ENCODE data around the gene ATXN1. TPM values are rescaled to one million over a fixed set of nuclear protein-coding genes. Genes with fewer than 3 reads are reported as not detected.
A peak's percentile ranks its signal among the peaks of the same experiment; 100 is the strongest.

Gene ATXN1
- total and polyA plus RNA-seq, 2 of the 13 experiments (the other 11 are each of a cell fraction or from before 2014, with no cell fraction given) = 20.7 to 39.5 TPM

- TF ChIP-seq SP4 (CRISPR knock-in tag; IDR thresholded peaks at IDR 0.05) (no peak), ZNF556 (CRISPR knock-in tag; IDR thresholded peaks at IDR 0.05; ENCODE audit: borderline replicate concordance) (no peak), HHEX (CRISPR knock-in tag; IDR thresholded peaks at IDR 0.05) (peak; percentile 40; the same call in 1 of the 2 replicates), NCOR1 (IDR thresholded peaks at IDR 0.05; ENCODE audit: borderline replicate concordance, low read length) (peak; percentile 52; the same call in 1 of the 2 replicates), KAT8 (CRISPR knock-in tag; IDR thresholded peaks at IDR 0.05) (0 out of 2 replicates have a peak, but pooled peaks have one; percentile 39), RXRA (CRISPR knock-in tag; IDR thresholded peaks at IDR 0.05) (peak; percentile 52; the same call in 1 of the 2 replicates), ZBTB44 (CRISPR knock-in tag; IDR thresholded peaks at IDR 0.05) (no peak), HNRNPL (IDR thresholded peaks at IDR 0.05; ENCODE audit: low read depth, low read length) (no peak), ZNF543 (CRISPR knock-in tag; IDR thresholded peaks at IDR 0.05) (no peak), ZSCAN20 (CRISPR knock-in tag; IDR thresholded peaks at IDR 0.05; ENCODE audit: borderline replicate concordance) (no peak), FLYWCH1 (CRISPR knock-in tag; IDR thresholded peaks at IDR 0.05) (no peak), HOXD1 (CRISPR knock-in tag; IDR thresholded peaks at IDR 0.05) (0 out of 2 replicates have a peak, but pooled peaks have one; percentile 23), ARNTL (CRISPR knock-in tag; IDR thresholded peaks at IDR 0.05) (no peak), RAD51 (IDR thresholded peaks at IDR 0.05; ENCODE audit: borderline replicate concordance) (no peak), GZF1 (CRISPR knock-in tag; IDR thresholded peaks at IDR 0.05) (no peak), ZNF234 (CRISPR knock-in tag; conservative IDR thresholded peaks at IDR 0.05) (no peak), ZNF275 (CRISPR knock-in tag; IDR thresholded peaks at IDR 0.05; ENCODE audit: borderline replicate concordance) (no peak), ZSCAN22 (CRISPR knock-in tag; IDR thresholded peaks at IDR 0.05) (no peak), HINFP (CRISPR knock-in tag; IDR thresholded peaks at IDR 0.05; ENCODE audit: low read depth) (no peak), ZNF10 (CRISPR knock-in tag; IDR thresholded peaks at IDR 0.05; ENCODE audit: borderline replicate concordance, low read depth) (no peak), TCF7 (IDR thresholded peaks at IDR 0.05; ENCODE audit: low read depth) (peak; percentile 70), ZNF510 (CRISPR knock-in tag; IDR thresholded peaks at IDR 0.05; ENCODE audit: low read depth) (no peak)
- TF ChIP-seq, protein P1, sequence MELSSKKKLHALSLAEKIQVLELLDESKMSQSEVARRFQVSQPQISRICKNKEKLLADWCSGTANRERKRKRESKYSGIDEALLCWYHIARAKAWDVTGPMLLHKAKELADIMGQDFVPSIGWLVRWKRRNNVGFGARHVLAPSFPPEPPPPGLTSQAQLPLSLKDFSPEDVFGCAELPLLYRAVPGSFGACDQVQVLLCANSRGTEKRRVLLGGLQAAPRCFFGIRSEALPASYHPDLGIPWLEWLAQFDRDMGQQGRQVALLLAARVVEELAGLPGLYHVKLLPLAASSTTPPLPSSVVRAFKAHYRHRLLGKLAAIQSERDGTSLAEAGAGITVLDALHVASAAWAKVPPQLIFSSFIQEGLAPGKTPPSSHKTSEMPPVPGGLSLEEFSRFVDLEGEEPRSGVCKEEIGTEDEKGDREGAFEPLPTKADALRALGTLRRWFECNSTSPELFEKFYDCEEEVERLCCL (CRISPR knock-in tag; IDR thresholded peaks at IDR 0.05; ENCODE audit: borderline replicate concordance) = no peak
- TF ChIP-seq, protein P2, sequence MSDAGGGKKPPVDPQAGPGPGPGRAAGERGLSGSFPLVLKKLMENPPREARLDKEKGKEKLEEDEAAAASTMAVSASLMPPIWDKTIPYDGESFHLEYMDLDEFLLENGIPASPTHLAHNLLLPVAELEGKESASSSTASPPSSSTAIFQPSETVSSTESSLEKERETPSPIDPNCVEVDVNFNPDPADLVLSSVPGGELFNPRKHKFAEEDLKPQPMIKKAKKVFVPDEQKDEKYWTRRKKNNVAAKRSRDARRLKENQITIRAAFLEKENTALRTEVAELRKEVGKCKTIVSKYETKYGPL (CRISPR knock-in tag; IDR thresholded peaks at IDR 0.05) = no peak
Observed at GRCh38 chr6:16539086-16539931, 222.0 kb downstream of the ATXN1 start (continued).
